HEK293 (cell line): ENCODE data around the gene PDCL2.

Source experiments
- BCL6B ChIP-seq: fragments of 450-650 bp; formaldehyde crosslinking; IDR thresholded peaks from 2 replicates; pipeline ENCODE4 v1.5.1; 2017; ENCODE audit warnings: missing biosample characterization, missing genetic modification characterization
- CTCF ChIP-seq: fragments of 450-650 bp; formaldehyde crosslinking; IDR thresholded peaks from 2 replicates; pipeline ENCODE4 v1.5.1; 2016; ENCODE audit warnings: missing biosample characterization, missing genetic modification characterization
- GLIS2 ChIP-seq: fragments of 450-650 bp; formaldehyde crosslinking; IDR thresholded peaks from 2 replicates; pipeline ENCODE4 v1.5.1; 2016; ENCODE audit warnings: missing biosample characterization, missing genetic modification characterization
- HIC1 ChIP-seq: fragments of 450-650 bp; formaldehyde crosslinking; IDR thresholded peaks from 2 replicates; pipeline ENCODE4 v1.5.1; 2016; ENCODE audit warnings: missing biosample characterization, missing genetic modification characterization
- PRDM2 ChIP-seq: fragments of 450-650 bp; formaldehyde crosslinking; IDR thresholded peaks from 2 replicates; pipeline ENCODE4 v1.5.1; 2016; ENCODE audit warnings: missing biosample characterization, missing genetic modification characterization, borderline replicate concordance
- SETDB1 ChIP-seq: IDR thresholded peaks from one replicate; pipeline ENCODE4 v1.6.1; 2017; ENCODE audit warnings: mild to moderate bottlenecking, low read length, moderate library complexity, mixed read lengths; ENCODE audit not compliant: insufficient read length
- SP2 ChIP-seq: fragments of 450-650 bp; formaldehyde crosslinking; IDR thresholded peaks from 2 replicates; pipeline ENCODE4 v1.5.1; 2016; ENCODE audit warnings: missing biosample characterization, missing genetic modification characterization
- ZBTB10 ChIP-seq: fragments of 450-650 bp; formaldehyde crosslinking; IDR thresholded peaks from 2 replicates; pipeline ENCODE4 v1.5.1; 2016; ENCODE audit warnings: missing biosample characterization, missing genetic modification characterization
- ZBTB20 ChIP-seq: fragments of 450-650 bp; formaldehyde crosslinking; IDR thresholded peaks from 2 replicates; pipeline ENCODE4 v1.5.1; 2016; ENCODE audit warnings: missing biosample characterization, missing genetic modification characterization
- ZBTB26 ChIP-seq: fragments of 450-650 bp; formaldehyde crosslinking; optimal IDR thresholded peaks from 2 replicates; pipeline ENCODE3; 2016; ENCODE audit warnings: missing biosample characterization, mild to moderate bottlenecking, missing genetic modification characterization
- ZBTB8A ChIP-seq: fragments of 450-650 bp; formaldehyde crosslinking; IDR thresholded peaks from 2 replicates; pipeline ENCODE4 v1.5.1; 2016; ENCODE audit warnings: missing biosample characterization, missing genetic modification characterization
- ZNF133 ChIP-seq: fragments of 450-650 bp; formaldehyde crosslinking; IDR thresholded peaks from 2 replicates; pipeline ENCODE4 v1.5.1; 2016; ENCODE audit warnings: missing biosample characterization, missing genetic modification characterization
- ZNF19 ChIP-seq: fragments of 450-650 bp; formaldehyde crosslinking; IDR thresholded peaks from 2 replicates; pipeline ENCODE4; 2016; ENCODE audit warnings: missing biosample characterization, missing genetic modification characterization, low read depth
- ZNF398 ChIP-seq: fragments of 450-650 bp; formaldehyde crosslinking; IDR thresholded peaks from 2 replicates; pipeline ENCODE4 v1.5.1; 2017; ENCODE audit warnings: missing biosample characterization, missing genetic modification characterization
- ZNF510 ChIP-seq: fragments of 450-650 bp; formaldehyde crosslinking; IDR thresholded peaks from 2 replicates; pipeline ENCODE4 v1.5.1; 2018; ENCODE audit warnings: mild to moderate bottlenecking, missing genetic modification characterization, missing biosample characterization; ENCODE audit not compliant: insufficient replicate concordance
- ZNF600 ChIP-seq: fragments of 450-650 bp; formaldehyde crosslinking; IDR thresholded peaks from 2 replicates; pipeline ENCODE4 v1.5.1; 2016; ENCODE audit warnings: missing biosample characterization, missing genetic modification characterization
- ZNF654 ChIP-seq: fragments of 450-650 bp; formaldehyde crosslinking; IDR thresholded peaks from 2 replicates; pipeline ENCODE4 v1.5.1; 2016; ENCODE audit warnings: low read depth, missing biosample characterization, missing genetic modification characterization
- ZNF658 ChIP-seq: fragments of 450-650 bp; formaldehyde crosslinking; IDR thresholded peaks from 2 replicates; pipeline ENCODE4; 2016; ENCODE audit warnings: missing biosample characterization, missing genetic modification characterization
- ZSCAN18 ChIP-seq: fragments of 450-650 bp; formaldehyde crosslinking; IDR thresholded peaks from 2 replicates; pipeline ENCODE4 v1.5.1; 2016; ENCODE audit warnings: missing biosample characterization, missing genetic modification characterization

The PDCL2 gene

GRCh38 chr4:55546756-55547465, 45.1 kb downstream of the PDCL2 start, which contains the start of gene CLOCK (continued):
- TF ChIP-seq ZBTB10 = peak; percentile 62
- TF ChIP-seq ZSCAN18 (tag by site-specific recombination) = no peak
- TF ChIP-seq ZNF654 (tag by site-specific recombination) = no peak
- peak; percentile 53 for TF ChIP-seq ZNF600 (tag by site-specific recombination)
- peak; percentile 93 for TF ChIP-seq ZBTB8A (tag by site-specific recombination)
- no peak for TF ChIP-seq PRDM2 (tag by site-specific recombination)
- TF ChIP-seq ZNF510 (tag by site-specific recombination) = no peak
- peak; percentile 33 for TF ChIP-seq SP2 (tag by site-specific recombination)
- peak; percentile 45; the same call in 1 of the 2 replicates for TF ChIP-seq ZNF398 (tag by site-specific recombination)
- TF ChIP-seq GLIS2 (tag by site-specific recombination) = 0 out of 2 replicates have a peak, but pooled peaks have one; percentile 37
- no peak for TF ChIP-seq ZNF658 (tag by site-specific recombination)
- peak; percentile 80; the same call in 1 of the 2 replicates for TF ChIP-seq ZBTB20
- no peak for TF ChIP-seq HIC1 (tag by site-specific recombination)
- TF ChIP-seq SETDB1 = no peak
- peak; percentile 85 for TF ChIP-seq ZBTB26 (tag by site-specific recombination)
- peak; percentile 85 for TF ChIP-seq BCL6B
- TF ChIP-seq ZNF19 (tag by site-specific recombination) = no peak
- TF ChIP-seq CTCF (tag by site-specific recombination) = peak; percentile 90
- no peak for TF ChIP-seq ZNF133 (tag by site-specific recombination)
